RWPE2 (cell line): ENCODE data around the gene COL23A1.
"Not testable (repeated sequence)": the region's sequence is repeated elsewhere in the genome, so short reads cannot be mapped to it uniquely, and the experiment has no call there.

ENCODE experiments used
- ATAC-seq: fragments of 200-7000 bp; cut with Tn5 transposase; 3 replicates; pipeline ENCODE4 v1.9.1; 2021; ENCODE audit warnings: low read depth
- DNase-seq: peaks from one replicate; pipeline ENCODE4 v3.0.0-alpha.2; 2020; ENCODE audit warnings: low spot score
- H3K27ac ChIP-seq: fragments of 450-650 bp; 2 replicates; pipeline ENCODE4 v1.5.1; 2017; ENCODE audit warnings: mild to moderate bottlenecking; ENCODE audit not compliant: poor library complexity, severe bottlenecking
- H3K27me3 ChIP-seq: fragments of 250-450 bp; sonication (Bioruptor Pico); 2 replicates; pipeline ENCODE4 v1.5.1; 2021; ENCODE audit warnings: mild to moderate bottlenecking, moderate library complexity; ENCODE audit not compliant: insufficient read depth, poor library complexity, severe bottlenecking
- H3K36me3 ChIP-seq: fragments of 250-450 bp; sonication (Bioruptor Pico); 2 replicates; pipeline ENCODE4 v1.5.1; 2020; ENCODE audit warnings: low read depth, mild to moderate bottlenecking, moderate library complexity
- H3K4me1 ChIP-seq: fragments of 250-450 bp; sonication (Bioruptor Pico); 2 replicates; pipeline ENCODE4 v1.5.1; 2021; ENCODE audit warnings: mild to moderate bottlenecking, moderate library complexity; ENCODE audit not compliant: insufficient read depth, poor library complexity, severe bottlenecking
- H3K4me3 ChIP-seq: fragments of 250-450 bp; sonication (Bioruptor Pico); 2 replicates; pipeline ENCODE4 v1.5.1; 2021; ENCODE audit warnings: mild to moderate bottlenecking, moderate library complexity; ENCODE audit not compliant: severe bottlenecking
- H3K9me3 ChIP-seq: fragments of 250-450 bp; sonication (Bioruptor Pico); 2 replicates; pipeline ENCODE4 v1.5.1; 2021; ENCODE audit warnings: mild to moderate bottlenecking, moderate library complexity; ENCODE audit not compliant: severe bottlenecking
- CTCF ChIP-seq: fragments of 450-650 bp; IDR thresholded peaks from one replicate; pipeline ENCODE4 v1.5.1; 2017; ENCODE audit warnings: mild to moderate bottlenecking, moderate library complexity; ENCODE audit not compliant: poor library complexity, severe bottlenecking

Gene COL23A1

GRCh38 chr5:178231539-178232123 is 358.6 kb downstream of the COL23A1 start:
- Histone ChIP-seq H3K27me3 (no peaks in the 10 kb centered on the region), H3K36me3 (peaks cover 46% of the 10 kb centered on the region), H3K27ac (peak overlapping the region; percentile 73), H3K4me3 (peak overlapping the region; percentile 50), H3K9me3 (no peaks in the 10 kb centered on the region), H3K4me1 (peaks cover 7% of the 10 kb centered on the region)
- DNase-seq (no peak), ATAC-seq (peak; percentile 6)
- no peak for TF ChIP-seq CTCF

GRCh38 chr5:178230879-178231538 is 359.2 kb downstream of the COL23A1 start:
- Histone ChIP-seq H3K27me3 (no peaks in the 10 kb centered on the region), H3K4me1 (peaks cover 7% of the 10 kb centered on the region), H3K36me3 (peaks cover 50% of the 10 kb centered on the region), H3K9me3 (no peaks in the 10 kb centered on the region), H3K4me3 (peak overlapping the region; percentile 50), H3K27ac (peak overlapping the region; percentile 73)
- no peak for DNase-seq
- ATAC-seq: no peak
- no peak for TF ChIP-seq CTCF

- peaks cover 58% of the 10 kb centered on the region for H3K36me3 ChIP-seq
- TF ChIP-seq CTCF: no peak
- H3K27ac ChIP-seq: no peak overlapping the region
These were observed 360.3 kb downstream of the COL23A1 start for GRCh38 chr5:178229861-178230260.

GRCh38 chr5:178229111-178229510 is 361.1 kb downstream of the COL23A1 start:
- peaks cover 58% of the 10 kb centered on the region for H3K36me3 ChIP-seq
- not testable (repeated sequence) for ATAC-seq, H3K4me3 ChIP-seq, DNase-seq, H3K4me1 ChIP-seq, H3K27ac ChIP-seq, H3K27me3 ChIP-seq, H3K9me3 ChIP-seq

More at GRCh38 chr5:178229861-178230260, 360.3 kb downstream of the COL23A1 start:
- H3K4me1 ChIP-seq: peaks cover 7% of the 10 kb centered on the region
- DNase-seq: no peak
- H3K27me3 ChIP-seq: no peaks in the 10 kb centered on the region
- H3K4me3 ChIP-seq: no peak overlapping the region
- ATAC-seq: no peak
- H3K9me3 ChIP-seq: no peaks in the 10 kb centered on the region

- DNase-seq (no peak), ATAC-seq (no peak)
- Histone ChIP-seq H3K36me3 (peaks cover 58% of the 10 kb centered on the region), H3K27ac (no peak overlapping the region), H3K27me3 (no peaks in the 10 kb centered on the region), H3K4me3 (no peak overlapping the region), H3K4me1 (peaks cover 7% of the 10 kb centered on the region), H3K9me3 (no peaks in the 10 kb centered on the region)
- TF ChIP-seq CTCF: no peak
These were observed 361.6 kb downstream of the COL23A1 start for GRCh38 chr5:178228609-178229008.
